ENCODE results near the gene PCCA.

Gene PCCA

GRCh38 chr13:100208002-100208401, 119.1 kb downstream of the PCCA start:
- no peak overlapping the region for H3K4me3 ChIP-seq (ENCODE audit: low read depth, low read length)
- no peak for TF ChIP-seq CTCF (IDR thresholded peaks at IDR 0.05; ENCODE audit: low read depth, low read length, missing control alignments)
- no peak for DNase-seq (ENCODE audit: low read depth)

GRCh38 chr13:100208626-100209025, 119.7 kb downstream of the PCCA start:
- DNase-seq (ENCODE audit: low read depth), result no peak
- no peak for TF ChIP-seq CTCF (IDR thresholded peaks at IDR 0.05; ENCODE audit: low read depth, low read length, missing control alignments)
- no peak overlapping the region for H3K4me3 ChIP-seq (ENCODE audit: low read depth, low read length)

DNA sequence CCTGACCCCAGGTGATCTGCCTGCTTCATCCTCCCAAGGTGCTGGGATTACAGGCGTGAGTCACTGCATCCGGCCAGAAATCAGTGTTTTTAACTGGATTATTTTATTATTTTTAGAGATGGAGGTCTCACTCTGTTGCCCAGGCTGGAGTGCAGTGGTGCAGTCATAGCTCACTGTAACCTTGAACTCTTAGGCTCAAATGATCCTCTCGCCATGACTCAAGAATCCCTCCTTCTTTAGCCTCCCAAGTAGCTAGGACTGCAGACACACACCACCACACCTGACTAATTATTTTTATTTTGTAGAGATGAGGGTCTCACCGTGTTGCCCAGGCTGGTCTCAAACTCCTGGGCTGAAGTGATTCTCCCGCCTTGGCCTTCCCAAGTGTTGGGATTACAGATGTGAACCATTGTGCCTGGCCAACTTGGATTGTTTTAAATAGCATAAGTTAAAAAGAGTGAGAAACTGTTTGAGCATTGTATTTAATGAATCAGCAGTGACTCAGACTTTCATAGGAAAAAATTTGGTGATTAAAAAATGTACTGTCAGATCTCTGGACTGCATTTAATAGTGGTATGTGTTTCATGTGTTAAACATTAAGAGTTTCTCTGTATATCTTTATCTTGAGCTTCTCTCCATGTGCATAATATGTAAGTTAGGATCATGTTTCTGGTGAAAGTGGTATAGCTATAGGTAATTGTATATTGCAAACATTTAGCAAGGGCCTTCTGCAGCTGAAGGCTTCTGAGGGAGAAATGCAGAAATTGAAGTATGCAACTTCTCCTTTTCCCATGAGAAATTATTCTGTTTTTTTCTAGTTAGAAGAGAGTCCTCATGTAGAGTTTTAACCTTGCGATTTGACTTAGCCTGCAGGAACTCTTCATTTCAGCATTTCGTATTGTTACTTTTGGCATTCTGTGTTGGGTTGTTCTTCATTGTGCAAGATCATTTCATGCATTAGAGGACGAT, 121.2 kb downstream of the PCCA start:
- TF ChIP-seq CTCF (IDR thresholded peaks at IDR 0.05; ENCODE audit: low read depth, low read length, missing control alignments), result no peak
- H3K4me3 ChIP-seq (ENCODE audit: low read depth, low read length), result no peak overlapping the region
- no peak for DNase-seq (ENCODE audit: low read depth)

DNA sequence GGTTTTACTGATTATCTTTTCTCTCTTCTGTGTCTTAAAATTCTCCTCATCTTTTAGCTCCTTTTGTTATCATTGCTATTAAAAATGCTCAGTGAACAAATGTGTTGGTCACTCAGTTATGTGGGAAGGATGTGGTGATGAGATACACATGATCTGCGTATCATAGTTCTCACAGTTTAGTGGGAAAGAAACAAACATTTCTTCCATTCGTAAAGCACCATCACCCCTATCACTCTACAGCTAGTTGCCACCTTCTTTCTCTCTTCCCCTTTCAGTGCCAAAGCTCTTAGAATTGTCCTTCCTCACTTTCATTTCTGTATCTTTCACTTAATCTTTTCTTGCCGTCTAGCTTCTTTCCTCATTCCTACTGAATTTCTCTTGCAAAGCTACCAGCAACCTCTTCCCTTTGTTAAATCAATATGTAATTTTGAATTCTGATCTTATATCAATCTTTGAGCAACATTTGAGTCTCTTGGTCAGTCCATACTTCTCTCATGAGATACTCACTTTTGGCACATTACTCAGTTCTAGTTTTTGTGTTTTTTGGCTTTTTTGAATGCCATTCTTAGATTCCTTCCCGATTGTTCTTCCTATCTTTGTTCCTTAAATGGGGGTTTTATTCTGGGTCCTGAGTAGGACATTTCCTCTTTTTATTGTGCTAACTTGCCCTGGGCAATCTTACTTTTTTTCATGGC, 122.3 kb downstream of the PCCA start:
- no peak for TF ChIP-seq CTCF (IDR thresholded peaks at IDR 0.05; ENCODE audit: low read depth, low read length, missing control alignments)
- no peak for DNase-seq (ENCODE audit: low read depth)
- H3K4me3 ChIP-seq (ENCODE audit: low read depth, low read length), result no peak overlapping the region

DNA sequence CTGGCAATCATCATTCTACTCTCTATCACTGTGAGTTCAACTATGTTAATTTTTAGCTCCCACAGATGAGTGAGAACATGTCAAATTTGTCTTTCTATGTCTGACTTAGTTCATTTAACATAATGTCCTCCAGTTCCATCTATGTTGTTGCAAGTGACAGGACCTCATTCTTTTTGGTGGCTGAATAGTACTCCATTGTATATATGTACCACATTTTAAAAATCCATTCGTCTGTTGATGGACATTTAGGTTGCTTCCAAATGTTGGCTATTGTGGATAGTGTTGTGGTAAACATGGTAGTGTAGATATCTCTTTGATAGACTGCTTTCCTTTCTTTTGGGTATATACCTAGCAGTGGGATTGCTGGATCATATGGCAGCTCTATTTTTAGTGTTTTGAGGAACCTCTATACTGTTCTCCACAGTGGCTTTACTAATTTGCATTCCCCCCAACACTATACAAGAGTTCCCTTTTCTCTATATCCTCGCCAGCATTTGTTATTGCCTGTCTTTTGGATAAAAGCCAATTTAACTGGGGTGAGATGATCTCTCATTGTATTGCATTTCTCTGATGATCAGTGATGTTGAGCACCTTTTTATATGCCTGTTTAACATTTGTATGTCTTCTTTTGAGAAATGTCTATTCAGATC, 124.1 kb downstream of the PCCA start:
- DNase-seq (ENCODE audit: low read depth), result no peak
- TF ChIP-seq CTCF (IDR thresholded peaks at IDR 0.05; ENCODE audit: low read depth, low read length, missing control alignments), result no peak

GRCh38 chr13:100213576-100213975, 124.7 kb downstream of the PCCA start:
- H3K4me3 ChIP-seq (ENCODE audit: low read depth, low read length), result no peak overlapping the region
- no peak for DNase-seq (ENCODE audit: low read depth)
- no peak for TF ChIP-seq CTCF (IDR thresholded peaks at IDR 0.05; ENCODE audit: low read depth, low read length, missing control alignments)

More for the DNA sequence above, 124.1 kb downstream of the PCCA start:
- H3K4me3 ChIP-seq (ENCODE audit: low read depth, low read length), result no peak overlapping the region

All from GM12864 (cell line).